ENCODE measurements around the gene CLEC2B. TPM values are rescaled to one million over a fixed set of nuclear protein-coding genes. Genes with fewer than 3 reads are reported as not detected.
"Not testable (repeated sequence)": the region's sequence is repeated elsewhere in the genome, so short reads cannot be mapped to it uniquely, and the experiment has no call there.

The CLEC2B gene
- total RNA-seq, 1 experiment from 2014 or later = not detected

DNA sequence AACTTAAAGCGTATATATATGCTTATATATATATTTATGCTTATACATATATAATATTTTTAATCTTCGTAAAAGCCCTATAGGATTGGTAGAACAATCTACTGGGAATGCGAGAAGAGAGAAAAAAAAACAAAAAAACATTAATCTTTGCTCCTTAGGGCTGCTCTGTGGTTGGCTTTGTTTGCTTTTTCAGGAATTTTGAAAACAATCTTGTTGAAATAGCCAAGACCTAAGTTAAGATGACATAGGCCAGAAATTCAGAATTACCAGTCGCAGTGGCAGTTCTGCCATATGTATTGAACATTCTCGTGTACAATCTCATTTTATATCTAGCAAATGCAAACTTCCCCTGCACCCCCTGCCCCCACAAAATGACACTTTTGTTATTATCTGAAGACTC is 12.8 kb upstream of the CLEC2B start:
- Histone ChIP-seq H3K9me3 (ENCODE audit: low read length) (no peaks in the 10 kb centered on the region), H3K36me3 (ENCODE audit: low read depth, low read length) (no peaks in the 10 kb centered on the region)

DNA sequence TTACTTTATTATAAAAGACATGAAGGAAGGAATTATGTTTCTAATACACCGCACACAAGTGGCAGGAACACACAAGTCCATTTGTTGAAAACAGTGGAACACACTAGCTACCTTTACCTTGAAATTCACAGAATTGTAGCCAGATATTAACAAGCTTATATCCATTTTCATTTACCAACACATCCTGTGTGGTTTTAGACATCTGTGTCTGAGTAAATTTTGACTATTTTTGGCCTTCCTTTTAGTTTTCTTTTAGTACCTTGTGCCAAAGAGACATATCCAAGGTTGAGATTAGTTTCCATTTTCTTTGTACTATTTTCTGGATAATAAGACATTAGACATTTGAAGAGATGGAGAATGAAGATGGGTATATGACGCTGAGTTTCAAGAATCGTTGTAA is 12.1 kb upstream of the CLEC2B start, which contains the start of gene KLRF2:
Gene KLRF2, plus strand, starts transcription at position 244 of the 400 bp plus-strand sequence. Its CDS starts 107 bp downstream, at position 351.
- Histone ChIP-seq H4K20me1 (ENCODE audit: low read length) (no peaks in the 10 kb centered on the region), H3K79me2 (ENCODE audit: low read length) (no peaks in the 10 kb centered on the region), H3K9me3 (ENCODE audit: low read length) (no peaks in the 10 kb centered on the region), H3K4me2 (ENCODE audit: low read length) (no peak within 1 kb of the TSS), H3F3A (ENCODE audit: low read length, unreplicated experiment) (no peaks in the 10 kb centered on the region), H3K9ac (ENCODE audit: low read length) (no peak within 1 kb of the TSS), H3K4me1 (ENCODE audit: insufficient read depth, low read length) (no peaks in the 10 kb centered on the region), H3K4me3 (ENCODE audit: low read length) (no peak within 1 kb of the TSS), H3K36me3 (ENCODE audit: low read depth, low read length) (no peaks in the 10 kb centered on the region), H3K27me3 (ENCODE audit: low read length) (no peaks in the 10 kb centered on the region), H3K27ac (ENCODE audit: low read length) (no peak within 1 kb of the TSS), H2AFZ (ENCODE audit: low read length) (no peak within 1 kb of the TSS), H3K9me2 (replicated peaks; ENCODE audit: low read length) (no peaks in the 10 kb centered on the region)
- intact Hi-C loops (cut with micrococcal nuclease) = no loop called here
- ATAC-seq = no peak
- CTCF ChIA-PET = no interaction called here
- DNase-seq = no peak
- TF ChIP-seq CTCF (conservative IDR thresholded peaks at IDR 0.05; ENCODE audit: low read depth, low read length) = no peak
- TF ChIP-seq EZH2 (IDR thresholded peaks at IDR 0.05; ENCODE audit: low read length, unreplicated experiment) = no peak
- TF ChIP-seq EZH2phosphoT487 (IDR thresholded peaks at IDR 0.05; ENCODE audit: borderline replicate concordance, low read length) = no peak
- BruUV-seq (replicated peaks) = no TSS peak
- POLR2A ChIA-PET (ENCODE audit: unreplicated experiment) = no interaction called here

More for the DNA sequence above, 12.8 kb upstream of the CLEC2B start:
- ChIA-PET POLR2A (ENCODE audit: unreplicated experiment) (no interaction called here), CTCF (no interaction called here)
- Histone ChIP-seq H3K4me3 (ENCODE audit: low read length) (no peak overlapping the region), H2AFZ (ENCODE audit: low read length) (no peak overlapping the region), H3K4me2 (ENCODE audit: low read length) (no peak overlapping the region), H3K9me2 (replicated peaks; ENCODE audit: low read length) (no peaks in the 10 kb centered on the region), H3K27me3 (ENCODE audit: low read length) (no peaks in the 10 kb centered on the region), H3F3A (ENCODE audit: low read length, unreplicated experiment) (no peaks in the 10 kb centered on the region), H3K4me1 (ENCODE audit: insufficient read depth, low read length) (no peaks in the 10 kb centered on the region), H3K79me2 (ENCODE audit: low read length) (no peaks in the 10 kb centered on the region), H3K27ac (ENCODE audit: low read length) (no peak overlapping the region), H3K9ac (ENCODE audit: low read length) (no peak overlapping the region), H4K20me1 (ENCODE audit: low read length) (no peaks in the 10 kb centered on the region)
- BruUV-seq (replicated peaks) = no TSS peak
- ATAC-seq (no peak), DNase-seq (no peak)
- TF ChIP-seq EZH2phosphoT487 (IDR thresholded peaks at IDR 0.05; ENCODE audit: borderline replicate concordance, low read length) (no peak), EZH2 (IDR thresholded peaks at IDR 0.05; ENCODE audit: low read length, unreplicated experiment) (no peak), CTCF (conservative IDR thresholded peaks at IDR 0.05; ENCODE audit: low read depth, low read length) (no peak)
- intact Hi-C loops (cut with micrococcal nuclease) = no loop called here

- ATAC-seq (no peak), DNase-seq (no peak)
- no peak overlapping the region for H2AFZ ChIP-seq (ENCODE audit: low read length)
- POLR2A ChIA-PET (ENCODE audit: unreplicated experiment) = no interaction called here
- no peaks in the 10 kb centered on the region for H4K20me1 ChIP-seq (ENCODE audit: low read length)
- H3K9me2 ChIP-seq (replicated peaks; ENCODE audit: low read length) = no peaks in the 10 kb centered on the region
- intact Hi-C loops (cut with micrococcal nuclease) = no loop called here
- H3K4me2 ChIP-seq (ENCODE audit: low read length) = no peak overlapping the region
- no peaks in the 10 kb centered on the region for H3K4me1 ChIP-seq (ENCODE audit: insufficient read depth, low read length)
- no peaks in the 10 kb centered on the region for H3K9me3 ChIP-seq (ENCODE audit: low read length)
- H3K36me3 ChIP-seq (ENCODE audit: low read depth, low read length) = no peaks in the 10 kb centered on the region
- H3K9ac ChIP-seq (ENCODE audit: low read length) = no peak overlapping the region
- no peak overlapping the region for H3K4me3 ChIP-seq (ENCODE audit: low read length)
- no peak overlapping the region for H3K27ac ChIP-seq (ENCODE audit: low read length)
- no peaks in the 10 kb centered on the region for H3K27me3 ChIP-seq (ENCODE audit: low read length)
- H3F3A ChIP-seq (ENCODE audit: low read length, unreplicated experiment) = no peaks in the 10 kb centered on the region
- no TSS peak for BruUV-seq (replicated peaks)
- CTCF ChIA-PET = no interaction called here
- no peak for TF ChIP-seq CTCF (conservative IDR thresholded peaks at IDR 0.05; ENCODE audit: low read depth, low read length)
- TF ChIP-seq EZH2phosphoT487 (IDR thresholded peaks at IDR 0.05; ENCODE audit: borderline replicate concordance, low read length) = no peak
- TF ChIP-seq EZH2 (IDR thresholded peaks at IDR 0.05; ENCODE audit: low read length, unreplicated experiment) = no peak
- no peaks in the 10 kb centered on the region for H3K79me2 ChIP-seq (ENCODE audit: low read length)
Observed at GRCh38 chr12:9880532-9881078, 11.5 kb upstream of the CLEC2B start.

- H3K27me3 ChIP-seq (ENCODE audit: low read length); POLR2A ChIA-PET (ENCODE audit: unreplicated experiment); H3K9me2 ChIP-seq (replicated peaks; ENCODE audit: low read length); H3K4me2 ChIP-seq (ENCODE audit: low read length); H3K4me3 ChIP-seq (ENCODE audit: low read length); BruUV-seq (replicated peaks); H3K4me1 ChIP-seq (ENCODE audit: insufficient read depth, low read length); H2AFZ ChIP-seq (ENCODE audit: low read length); H3K36me3 ChIP-seq (ENCODE audit: low read depth, low read length); CTCF ChIA-PET; H3K9ac ChIP-seq (ENCODE audit: low read length); intact Hi-C loops (cut with micrococcal nuclease); DNase-seq; H3K27ac ChIP-seq (ENCODE audit: low read length); H3K9me3 ChIP-seq (ENCODE audit: low read length); H3F3A ChIP-seq (ENCODE audit: low read length, unreplicated experiment); ATAC-seq; H3K79me2 ChIP-seq (ENCODE audit: low read length); H4K20me1 ChIP-seq (ENCODE audit: low read length): not testable (repeated sequence)
Observed at GRCh38 chr12:9876120-9876519, 7.0 kb upstream of the CLEC2B start.
